ENCODE data around the gene DYNC1H1. TPM values are rescaled to one million over a fixed set of nuclear protein-coding genes. Genes with fewer than 3 reads are reported as not detected.
A peak's percentile ranks its signal among the peaks of the same experiment; 100 is the strongest.

DYNC1H1 gene
- polyA plus RNA-seq, 1 donor (not counting 4 experiments of a cell fraction or from before 2014, with no cell fraction given), result 166 TPM

GRCh38 chr14:101947577-101947903, 16.8 kb upstream of the DYNC1H1 start:
- Histone ChIP-seq H3K4me2 (ENCODE audit: control insufficient read depth, extremely low read depth, insufficient read depth, low read depth, low read length) (peak overlapping the region; percentile 84), H3K36me3 (ENCODE audit: control insufficient read depth in 2 of 2, extremely low read depth in 1 of 2, insufficient read depth in 2 of 2, low read length in 2 of 2) (peaks cover 0 to 4% of the 10 kb centered on the region in 2 experiments), H3K27me3 (ENCODE audit: control insufficient read depth, extremely low read depth, insufficient read depth, low read length) (no peaks in the 10 kb centered on the region), H3K9me1 (ENCODE audit: control insufficient read depth, extremely low read depth, insufficient read depth, low read length) (no peaks in the 10 kb centered on the region), H3K4me1 (ENCODE audit: control insufficient read depth, extremely low read depth, insufficient read depth, low read length) (peaks cover 6% of the 10 kb centered on the region), H3K9me3 (ENCODE audit: control insufficient read depth, low read depth, low read length) (no peaks in the 10 kb centered on the region), H4K20me1 (ENCODE audit: control insufficient read depth, extremely low read depth, insufficient read depth, low read length) (no peaks in the 10 kb centered on the region), H2AFZ (ENCODE audit: control insufficient read depth, low read length) (peak overlapping the region; percentile 88), H3K27ac (ENCODE audit: control insufficient read depth, insufficient read depth, low read length) (peak overlapping the region; percentile 99), H3K79me2 (ENCODE audit: control insufficient read depth, insufficient read depth, low read length) (peaks cover 14% of the 10 kb centered on the region), H3K9ac (ENCODE audit: control insufficient read depth, extremely low read depth, insufficient read depth, low read length) (peak overlapping the region; percentile 100), H3K4me3 (ENCODE audit: control insufficient read depth in 2 of 3, extremely low read depth in 1 of 3, insufficient read depth in 2 of 3, low read depth in 1 of 3, low read length in 3 of 3) (peak overlapping the region; percentile 74 to 99 (median 97))
- DNase-seq (ENCODE audit: low read depth, low spot score) (no peak), FAIRE-seq (no peak)
- dilution Hi-C loops (cut with MboI; ENCODE audit: extremely low pct_ligation_motif_present, low sequenced_read_pairs), result no loop called here
- no peak for TF ChIP-seq CTCF (optimal IDR thresholded peaks at IDR 0.05 in 1 of 3, IDR thresholded peaks at IDR 0.05 in 1 of 3, conservative IDR thresholded peaks at IDR 0.05 in 1 of 3; ENCODE audit: extremely low read depth in 1 of 3, insufficient read depth in 2 of 3, low read length in 3 of 3)
- TF ChIP-seq EZH2 (IDR thresholded peaks at IDR 0.05; ENCODE audit: low read length), result no peak

GRCh38 chr14:101947904-101948665, 16.3 kb upstream of the DYNC1H1 start:
- dilution Hi-C loops (cut with MboI; ENCODE audit: extremely low pct_ligation_motif_present, low sequenced_read_pairs), result no loop called here
- no peaks in the 10 kb centered on the region for H3K9me1 ChIP-seq (ENCODE audit: control insufficient read depth, extremely low read depth, insufficient read depth, low read length)
- FAIRE-seq, result peak; percentile 93

More at GRCh38 chr14:101947904-101948665, 16.3 kb upstream of the DYNC1H1 start:
- peak overlapping the region; percentile 98 for H2AFZ ChIP-seq (ENCODE audit: control insufficient read depth, low read length)
- DNase-seq (ENCODE audit: low read depth, low spot score), result peak; percentile 99
- peak overlapping the region; percentile 74 to 99 (median 97) for H3K4me3 ChIP-seq (ENCODE audit: control insufficient read depth in 2 of 3, extremely low read depth in 1 of 3, insufficient read depth in 2 of 3, low read depth in 1 of 3, low read length in 3 of 3)
- TF ChIP-seq CTCF (optimal IDR thresholded peaks at IDR 0.05 in 1 of 3, IDR thresholded peaks at IDR 0.05 in 1 of 3, conservative IDR thresholded peaks at IDR 0.05 in 1 of 3; ENCODE audit: extremely low read depth in 1 of 3, insufficient read depth in 2 of 3, low read length in 3 of 3) (no peak), EZH2 (IDR thresholded peaks at IDR 0.05; ENCODE audit: low read length) (no peak)
- H3K4me1 ChIP-seq (ENCODE audit: control insufficient read depth, extremely low read depth, insufficient read depth, low read length), result peaks cover 6% of the 10 kb centered on the region
- H3K27ac ChIP-seq (ENCODE audit: control insufficient read depth, insufficient read depth, low read length), result peak overlapping the region; percentile 99
- peak overlapping the region; percentile 84 for H3K4me2 ChIP-seq (ENCODE audit: control insufficient read depth, extremely low read depth, insufficient read depth, low read depth, low read length)
- no peaks in the 10 kb centered on the region for H4K20me1 ChIP-seq (ENCODE audit: control insufficient read depth, extremely low read depth, insufficient read depth, low read length)
- peaks cover 0 to 4% of the 10 kb centered on the region in 2 experiments for H3K36me3 ChIP-seq (ENCODE audit: control insufficient read depth in 2 of 2, extremely low read depth in 1 of 2, insufficient read depth in 2 of 2, low read length in 2 of 2)
- no peaks in the 10 kb centered on the region for H3K9me3 ChIP-seq (ENCODE audit: control insufficient read depth, low read depth, low read length)
- H3K79me2 ChIP-seq (ENCODE audit: control insufficient read depth, insufficient read depth, low read length), result peaks cover 14% of the 10 kb centered on the region
- H3K27me3 ChIP-seq (ENCODE audit: control insufficient read depth, extremely low read depth, insufficient read depth, low read length), result no peaks in the 10 kb centered on the region
- H3K9ac ChIP-seq (ENCODE audit: control insufficient read depth, extremely low read depth, insufficient read depth, low read length), result peak overlapping the region; percentile 100
